DOHH2 (cell line): ENCODE results near the gene XRCC6.

Source experiments
- H3F3A ChIP-seq: fragments of 200-600 bp; sonication (generic), shearing (Covaris generic); 2 replicates; pipeline ENCODE4 v1.6.0; 2016; ENCODE audit warnings: antibody characterized with exemption, mild to moderate bottlenecking; ENCODE audit not compliant: control insufficient read depth, insufficient read depth
- H3K27ac ChIP-seq: fragments of 200-600 bp; sonication (generic); 2 replicates; pipeline ENCODE4 v1.5.1; 2014; ENCODE audit warnings: low read depth, mild to moderate bottlenecking, low read length, moderate library complexity
- H3K27me3 ChIP-seq: fragments of 200-600 bp; sonication (generic); 2 replicates; pipeline ENCODE4 v1.6.1; 2014; ENCODE audit warnings: mild to moderate bottlenecking, low read length, mixed read lengths; ENCODE audit not compliant: control insufficient read depth
- H3K36me3 ChIP-seq: fragments of 200-600 bp; sonication (generic); 2 replicates; pipeline ENCODE4 v1.6.1; 2014; ENCODE audit warnings: mild to moderate bottlenecking, low read length, moderate library complexity, mixed read lengths; ENCODE audit not compliant: control insufficient read depth
- H3K4me1 ChIP-seq: fragments of 200-600 bp; sonication (generic); 2 replicates; pipeline ENCODE4 v1.6.1; 2014; ENCODE audit warnings: mild to moderate bottlenecking, low read length, mixed read lengths; ENCODE audit not compliant: control insufficient read depth
- H3K4me2 ChIP-seq: fragments of 200-600 bp; sonication (generic); 2 replicates; pipeline ENCODE4 v1.6.0; 2014; ENCODE audit warnings: mild to moderate bottlenecking, low read length, moderate library complexity
- H3K4me3 ChIP-seq: fragments of 200-600 bp; sonication (generic); 2 replicates; pipeline ENCODE4 v1.5.1; 2014; ENCODE audit warnings: mild to moderate bottlenecking, low read length, mixed read lengths
- H3K79me2 ChIP-seq: fragments of 200-600 bp; sonication (generic); 2 replicates; pipeline ENCODE4 v1.6.1; 2014; ENCODE audit warnings: mild to moderate bottlenecking, low read length, mixed read lengths; ENCODE audit not compliant: control insufficient read depth
- H3K9me2 ChIP-seq: fragments of 200-600 bp; sonication (generic); replicated peaks from 2 replicates; pipeline ENCODE4 v1.6.1; 2014; ENCODE audit warnings: mild to moderate bottlenecking, low read length, mixed read lengths; ENCODE audit not compliant: control insufficient read depth
- H3K9me3 ChIP-seq: fragments of 200-600 bp; sonication (generic); 2 replicates; pipeline ENCODE4 v1.6.1; 2014; ENCODE audit warnings: antibody characterized with exemption, low read length, mixed read lengths; ENCODE audit not compliant: control insufficient read depth, insufficient read depth
- H4K20me1 ChIP-seq: fragments of 200-600 bp; sonication (generic); 2 replicates; pipeline ENCODE4 v1.6.0; 2014; ENCODE audit warnings: low read depth, mild to moderate bottlenecking, antibody characterized with exemption, low read length, moderate library complexity; ENCODE audit not compliant: control insufficient read depth, insufficient read depth
- EZH2phosphoT487 ChIP-seq: fragments of 200-600 bp; sonication (generic); IDR thresholded peaks from 2 replicates; pipeline ENCODE4 v1.6.1; 2017; ENCODE audit warnings: borderline replicate concordance, mild to moderate bottlenecking, antibody characterized with exemption, low read length, moderate library complexity, mixed read lengths
- TF ChIP-seq, protein P1 (sequence below): fragments of 200-600 bp; sonication (generic); IDR thresholded peaks from one replicate; pipeline ENCODE4 v1.5.1; 2014; ENCODE audit warnings: antibody characterized with exemption, mild to moderate bottlenecking, low read depth, low read length; ENCODE audit not compliant: poor library complexity, severe bottlenecking

Gene XRCC6

DNA sequence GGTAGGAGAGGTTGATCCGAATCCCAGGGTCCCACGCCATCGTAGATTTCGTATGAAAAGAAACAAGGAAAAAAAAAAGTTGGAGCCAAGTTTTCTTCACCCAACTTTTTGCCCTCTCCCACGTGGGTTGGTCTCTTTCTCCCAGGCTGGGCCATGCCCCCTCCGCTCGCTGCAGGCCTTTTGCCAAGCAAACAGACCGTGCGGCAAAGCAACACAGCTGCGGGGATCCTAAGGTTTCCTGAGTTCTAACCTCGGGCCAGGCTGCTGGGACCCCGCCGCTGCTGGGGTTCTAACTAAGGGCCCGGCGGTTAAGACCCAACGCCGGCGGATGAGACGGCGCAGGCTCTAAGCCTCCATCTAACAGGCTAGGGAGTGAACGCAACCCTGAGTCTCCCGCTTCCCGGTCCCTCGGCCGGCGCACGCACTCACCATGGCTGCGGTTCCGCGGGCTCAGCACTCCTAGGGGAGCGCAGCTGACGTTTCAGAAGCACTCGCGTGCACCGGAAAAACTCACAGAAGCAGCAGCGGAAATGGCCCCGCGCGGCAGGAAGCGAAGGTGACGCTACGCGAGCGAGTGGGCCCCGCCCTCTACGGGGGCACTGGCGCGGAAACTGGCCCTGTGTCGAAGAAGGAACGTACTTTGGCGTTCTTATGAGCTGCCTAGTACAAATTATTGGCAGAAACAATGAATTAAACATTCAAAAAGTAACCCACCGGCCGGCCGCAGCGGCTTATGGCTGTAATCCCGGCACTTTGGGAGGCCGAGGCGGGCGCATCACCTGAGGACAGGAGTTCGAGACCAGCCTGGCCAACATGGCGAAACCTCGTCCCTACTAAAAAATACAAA is 67.5 kb downstream of the XRCC6 start, which contains the start of gene SNU13:
SNU13 (minus strand) TSS at position 503 of the 847 bp plus-strand sequence; CDS start at position 432, 71 bp downstream.
- Histone ChIP-seq H3K4me1 (peaks cover 32% of the 10 kb centered on the region), H3K79me2 (peaks cover 61% of the 10 kb centered on the region), H3K9me3 (no peaks in the 10 kb centered on the region), H3K9me2 (no peaks in the 10 kb centered on the region), H3K36me3 (peaks cover 15% of the 10 kb centered on the region), H3K4me3 (peak within 1 kb of the TSS; percentile 87), H3F3A (peaks cover 13% of the 10 kb centered on the region), H3K4me2 (peak within 1 kb of the TSS; percentile 86), H3K27me3 (no peaks in the 10 kb centered on the region), H3K27ac (peak within 1 kb of the TSS; percentile 79), H4K20me1 (peaks cover 3% of the 10 kb centered on the region; the same call in 1 of the 2 replicates)
- TF ChIP-seq, protein P1, sequence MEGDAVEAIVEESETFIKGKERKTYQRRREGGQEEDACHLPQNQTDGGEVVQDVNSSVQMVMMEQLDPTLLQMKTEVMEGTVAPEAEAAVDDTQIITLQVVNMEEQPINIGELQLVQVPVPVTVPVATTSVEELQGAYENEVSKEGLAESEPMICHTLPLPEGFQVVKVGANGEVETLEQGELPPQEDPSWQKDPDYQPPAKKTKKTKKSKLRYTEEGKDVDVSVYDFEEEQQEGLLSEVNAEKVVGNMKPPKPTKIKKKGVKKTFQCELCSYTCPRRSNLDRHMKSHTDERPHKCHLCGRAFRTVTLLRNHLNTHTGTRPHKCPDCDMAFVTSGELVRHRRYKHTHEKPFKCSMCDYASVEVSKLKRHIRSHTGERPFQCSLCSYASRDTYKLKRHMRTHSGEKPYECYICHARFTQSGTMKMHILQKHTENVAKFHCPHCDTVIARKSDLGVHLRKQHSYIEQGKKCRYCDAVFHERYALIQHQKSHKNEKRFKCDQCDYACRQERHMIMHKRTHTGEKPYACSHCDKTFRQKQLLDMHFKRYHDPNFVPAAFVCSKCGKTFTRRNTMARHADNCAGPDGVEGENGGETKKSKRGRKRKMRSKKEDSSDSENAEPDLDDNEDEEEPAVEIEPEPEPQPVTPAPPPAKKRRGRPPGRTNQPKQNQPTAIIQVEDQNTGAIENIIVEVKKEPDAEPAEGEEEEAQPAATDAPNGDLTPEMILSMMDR = no peak
- TF ChIP-seq EZH2phosphoT487 = no peak

DNA sequence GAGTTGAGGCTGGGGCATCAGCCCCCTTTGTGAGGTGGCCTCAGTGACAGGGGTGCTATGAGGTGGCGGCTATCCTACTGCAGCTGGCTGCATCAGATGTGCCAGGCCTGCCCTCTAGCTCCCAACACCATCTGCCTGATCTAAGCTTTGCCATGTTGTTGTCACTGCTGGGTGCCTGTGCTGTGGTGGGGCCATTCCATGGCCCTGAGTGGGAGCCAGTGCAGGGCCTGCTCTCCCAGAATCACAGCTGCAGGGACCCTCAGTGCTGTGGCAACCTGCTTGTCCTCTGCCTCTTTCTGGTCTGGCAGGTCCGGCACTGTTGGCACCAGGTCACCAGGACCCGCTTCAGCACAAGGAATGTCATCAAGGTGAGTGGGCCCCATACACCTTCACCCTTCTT is 69.4 kb downstream of the XRCC6 start:
- TF ChIP-seq, protein P1 = no peak
- TF ChIP-seq EZH2phosphoT487 = no peak
- H4K20me1 ChIP-seq = peaks cover 3% of the 10 kb centered on the region; the same call in 1 of the 2 replicates
- H3K36me3 ChIP-seq = peaks cover 11% of the 10 kb centered on the region
- no peaks in the 10 kb centered on the region for H3K9me3 ChIP-seq
- H3K27me3 ChIP-seq = no peaks in the 10 kb centered on the region
- peaks cover 42% of the 10 kb centered on the region for H3K79me2 ChIP-seq
- no peak overlapping the region for H3K27ac ChIP-seq
- H3K9me2 ChIP-seq = no peaks in the 10 kb centered on the region
- H3K4me1 ChIP-seq = peaks cover 18% of the 10 kb centered on the region
- no peak overlapping the region for H3K4me3 ChIP-seq
- H3F3A ChIP-seq = peaks cover 4% of the 10 kb centered on the region; the same call in 1 of the 2 replicates
- peak overlapping the region; percentile 86; the same call in 1 of the 2 replicates for H3K4me2 ChIP-seq

DNA sequence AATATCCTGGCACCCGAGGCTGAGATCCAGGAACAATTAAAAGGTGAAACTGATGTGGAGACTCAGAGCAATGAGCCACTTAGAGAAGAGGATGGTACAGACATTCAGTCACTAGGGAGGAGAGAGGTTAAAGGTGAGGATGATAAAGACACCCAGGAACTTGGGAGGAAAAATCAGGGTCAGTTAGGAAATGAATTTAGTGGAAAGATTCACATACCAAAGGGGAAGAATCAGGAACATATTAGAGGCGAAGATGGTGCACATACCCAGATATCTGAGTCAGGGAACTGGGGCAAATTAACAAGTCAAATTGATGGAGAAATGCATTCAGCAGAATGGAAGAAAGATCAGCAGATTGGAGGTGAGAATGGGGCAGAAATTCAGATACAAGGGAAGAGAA is 74.1 kb downstream of the XRCC6 start:
- no peak overlapping the region for H3K4me2 ChIP-seq

More for the DNA sequence above, 74.1 kb downstream of the XRCC6 start:
- no peak overlapping the region for H3K27ac ChIP-seq
- H3K9me3 ChIP-seq = peaks cover 4% of the 10 kb centered on the region; the same call in 1 of the 2 replicates
- H4K20me1 ChIP-seq = no peaks in the 10 kb centered on the region
- H3K79me2 ChIP-seq = no peaks in the 10 kb centered on the region
- peaks cover 31% of the 10 kb centered on the region for H3K4me1 ChIP-seq
- H3K9me2 ChIP-seq = no peaks in the 10 kb centered on the region
- TF ChIP-seq EZH2phosphoT487 = no peak
- TF ChIP-seq, protein P1 = no peak
- no peaks in the 10 kb centered on the region for H3K36me3 ChIP-seq
- H3K27me3 ChIP-seq = no peaks in the 10 kb centered on the region
- H3K4me3 ChIP-seq = no peak overlapping the region
- H3F3A ChIP-seq = no peaks in the 10 kb centered on the region; the same call in 1 of the 2 replicates
